ACC112 (cell line): Measurements from ENCODE around the gene LCE2A.
"Not testable (repeated sequence)": the region's sequence is repeated elsewhere in the genome, so short reads cannot be mapped to it uniquely, and the experiment has no call there.

ENCODE experiments used
- H2AFZ ChIP-seq: fragments of 200-600 bp; sonication (generic); one replicate; pipeline ENCODE4 v1.6.0; 2017; ENCODE audit warnings: antibody characterized with exemption, low read length; ENCODE audit not compliant: unreplicated experiment
- H3K27ac ChIP-seq: fragments of 200-600 bp; sonication (generic); 2 replicates; pipeline ENCODE4 v1.5.1; 2014; ENCODE audit warnings: low read depth, mild to moderate bottlenecking, antibody characterized with exemption, low read length, moderate library complexity
- H3K27me3 ChIP-seq: fragments of 200-600 bp; sonication (generic); 2 replicates; pipeline ENCODE4 v1.6.1; 2014; ENCODE audit warnings: mild to moderate bottlenecking, antibody characterized with exemption, low read length, moderate library complexity, mixed read lengths; ENCODE audit not compliant: insufficient read depth
- H3K36me3 ChIP-seq: fragments of 200-600 bp; sonication (generic); 2 replicates; pipeline ENCODE4 v1.6.1; 2016; ENCODE audit warnings: mild to moderate bottlenecking, antibody characterized with exemption, low read length, moderate library complexity, mixed read lengths; ENCODE audit not compliant: insufficient read depth
- H3K4me1 ChIP-seq: fragments of 200-600 bp; sonication (generic); one replicate; pipeline ENCODE4 v1.6.1; 2016; ENCODE audit warnings: low read length, mixed read lengths; ENCODE audit not compliant: insufficient read depth, unreplicated experiment, control insufficient read depth
- H3K4me3 ChIP-seq: fragments of 200-600 bp; sonication (generic); 2 replicates; pipeline ENCODE4 v1.5.1; 2014; ENCODE audit warnings: mild to moderate bottlenecking, low read depth, low read length
- H3K79me2 ChIP-seq: fragments of 200-600 bp; sonication (generic); one replicate; pipeline ENCODE4 v1.6.0; 2016; ENCODE audit warnings: low read length; ENCODE audit not compliant: control insufficient read depth, unreplicated experiment, insufficient read depth

The LCE2A gene

DNA sequence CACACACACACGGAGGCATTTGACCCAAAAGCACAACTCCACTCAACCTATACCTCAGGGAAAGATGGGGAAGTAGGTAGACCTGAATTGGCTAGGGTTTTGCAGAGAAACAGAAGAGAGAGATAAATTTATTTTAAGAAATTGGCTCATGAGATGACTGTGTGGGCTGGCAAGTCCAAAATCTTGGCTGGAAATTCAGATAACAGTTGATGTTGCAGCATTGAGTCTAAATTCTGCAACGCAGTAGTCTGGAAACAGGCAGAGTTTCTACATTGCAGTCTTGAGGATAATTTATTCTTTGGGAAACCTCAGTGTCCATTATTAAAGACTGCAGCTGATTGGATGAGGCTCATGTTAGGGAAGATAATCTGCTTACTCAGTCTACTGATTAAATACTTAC, 16.5 kb upstream of the LCE2A start:
- Histone ChIP-seq H3K4me3 (no peak overlapping the region), H3K36me3 (no peaks in the 10 kb centered on the region), H2AFZ (no peak overlapping the region), H3K27ac (no peak overlapping the region), H3K79me2 (no peaks in the 10 kb centered on the region), H3K27me3 (no peaks in the 10 kb centered on the region), H3K4me1 (no peaks in the 10 kb centered on the region)

DNA sequence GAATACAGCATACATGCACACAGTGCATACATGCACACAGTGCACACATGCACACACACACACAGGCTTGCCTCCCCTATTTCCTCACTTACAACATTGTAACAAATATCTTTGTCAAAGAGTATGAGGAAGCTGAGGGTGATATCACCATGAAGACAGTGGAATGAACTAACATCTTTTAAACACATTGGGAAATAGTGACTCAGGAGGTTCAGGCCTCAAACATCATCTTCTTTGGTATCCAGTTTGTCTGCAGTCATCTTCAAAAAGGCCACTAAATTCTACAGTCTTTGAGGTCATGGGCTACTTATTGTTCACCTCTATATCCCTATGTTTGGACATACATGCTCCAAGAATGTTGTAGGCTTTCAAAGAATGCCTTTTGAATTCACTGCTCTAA, 14.3 kb upstream of the LCE2A start:
- H3K27me3 ChIP-seq = no peaks in the 10 kb centered on the region
- H2AFZ ChIP-seq = no peak overlapping the region
- no peaks in the 10 kb centered on the region for H3K4me1 ChIP-seq
- no peak overlapping the region for H3K27ac ChIP-seq
- no peaks in the 10 kb centered on the region for H3K36me3 ChIP-seq
- H3K79me2 ChIP-seq = no peaks in the 10 kb centered on the region
- no peak overlapping the region for H3K4me3 ChIP-seq

DNA sequence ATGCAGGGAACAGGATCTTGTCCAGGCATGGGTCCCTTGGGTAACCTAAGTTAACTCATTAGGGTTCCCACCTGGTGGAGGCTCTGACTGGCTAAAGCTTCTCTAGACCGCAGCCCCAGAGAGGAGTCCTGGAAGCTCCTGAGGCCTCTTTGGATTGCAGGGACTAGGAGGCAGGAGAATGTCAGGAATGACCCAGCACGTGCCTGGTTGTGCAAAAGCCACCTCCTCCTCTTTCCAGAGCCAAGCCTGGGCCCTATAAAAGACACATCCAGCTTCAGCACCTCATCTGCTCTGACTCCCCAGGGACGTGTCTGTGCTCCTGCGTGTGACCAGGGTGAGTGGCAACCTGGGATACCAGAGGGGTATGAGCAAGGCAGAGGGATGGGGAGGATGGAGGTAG, 12.3 kb upstream of the LCE2A start, which contains the start of gene LCE2B:
Gene LCE2B (plus strand): TSS at position 301 of the 400 bp plus-strand sequence. CDS start 721 bp downstream, outside the sequence.
- not testable (repeated sequence) for H2AFZ ChIP-seq, H3K4me1 ChIP-seq, H3K27me3 ChIP-seq, H3K4me3 ChIP-seq, H3K79me2 ChIP-seq, H3K27ac ChIP-seq, H3K36me3 ChIP-seq

DNA sequence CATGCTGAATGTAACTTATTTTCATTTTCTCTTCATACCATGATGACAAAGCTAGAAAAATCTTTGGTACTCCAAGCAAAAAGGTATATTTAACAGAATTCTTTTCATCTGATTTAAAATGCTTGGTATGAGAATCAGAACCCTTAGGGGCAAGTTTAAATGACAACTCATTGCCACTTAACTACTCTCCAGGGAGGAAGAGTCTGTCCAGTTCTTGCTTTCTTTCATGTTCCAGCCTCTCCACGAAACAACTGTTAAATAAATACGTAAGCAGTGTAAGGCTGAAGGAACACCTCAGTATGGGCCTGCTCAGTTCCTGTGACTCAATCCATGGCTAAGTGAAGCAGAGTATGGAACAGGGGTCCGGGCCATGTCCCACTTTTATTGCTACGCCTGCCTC, 1.6 kb downstream of the LCE2A start:
- no peaks in the 10 kb centered on the region for H3K36me3 ChIP-seq
- no peak overlapping the region for H3K4me3 ChIP-seq
- H2AFZ ChIP-seq = no peak overlapping the region
- H3K27me3 ChIP-seq = no peaks in the 10 kb centered on the region
- no peaks in the 10 kb centered on the region for H3K4me1 ChIP-seq
- no peaks in the 10 kb centered on the region for H3K79me2 ChIP-seq
- no peak overlapping the region for H3K27ac ChIP-seq

DNA sequence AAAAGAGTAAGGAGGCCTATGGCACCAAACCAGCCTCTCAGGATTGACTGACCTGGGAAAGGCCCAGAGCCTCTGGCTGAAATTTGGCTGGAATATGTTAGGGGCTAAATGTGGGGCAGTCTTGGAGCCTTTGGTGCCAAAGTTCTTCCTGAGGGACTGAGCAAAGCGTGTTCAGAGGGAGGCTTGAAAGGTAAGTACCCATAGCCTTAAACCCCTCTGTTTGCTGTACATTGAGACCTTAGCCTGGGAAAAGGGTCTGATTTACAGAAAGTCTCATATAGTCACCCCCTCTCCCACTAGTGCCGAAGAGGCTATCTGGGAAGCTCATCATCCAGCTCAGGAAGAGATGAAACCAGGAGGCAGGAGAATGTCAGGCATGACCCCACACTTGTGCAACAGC, 9.7 kb downstream of the LCE2A start, which contains the start of gene LCE4A:
Gene LCE4A (plus strand): TSS at position 301 of the 400 bp plus-strand sequence. CDS start 916 bp downstream, outside the sequence.
- Histone ChIP-seq H3K27me3 (no peaks in the 10 kb centered on the region), H3K27ac (no peak within 1 kb of the TSS), H3K4me3 (no peak within 1 kb of the TSS), H3K4me1 (no peaks in the 10 kb centered on the region), H2AFZ (no peak within 1 kb of the TSS), H3K36me3 (no peaks in the 10 kb centered on the region), H3K79me2 (no peaks in the 10 kb centered on the region)

DNA sequence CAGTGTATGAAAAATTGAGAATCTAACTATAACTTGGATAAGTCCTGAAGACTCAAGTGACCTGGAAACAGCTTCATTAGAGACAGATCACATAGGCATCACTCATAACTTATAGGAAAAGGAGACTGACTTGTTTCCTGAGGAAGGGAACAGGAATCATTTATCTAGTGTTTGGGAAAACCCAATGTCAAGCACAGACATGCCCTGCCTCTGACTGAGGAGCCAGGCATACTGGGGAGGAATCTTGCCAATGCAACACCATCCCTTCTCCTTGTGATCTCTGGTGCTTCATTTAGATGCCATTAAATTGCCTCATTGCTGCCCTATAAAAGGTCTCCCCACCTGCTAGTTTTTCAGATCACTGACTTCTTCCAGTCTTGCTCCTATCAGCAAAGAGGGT, 20.1 kb downstream of the LCE2A start:
- H3K79me2 ChIP-seq = no peaks in the 10 kb centered on the region
- H3K36me3 ChIP-seq = no peaks in the 10 kb centered on the region
- no peaks in the 10 kb centered on the region for H3K4me1 ChIP-seq
- no peak overlapping the region for H3K27ac ChIP-seq
- no peaks in the 10 kb centered on the region for H3K27me3 ChIP-seq
- H2AFZ ChIP-seq = no peak overlapping the region
- H3K4me3 ChIP-seq = no peak overlapping the region

DNA sequence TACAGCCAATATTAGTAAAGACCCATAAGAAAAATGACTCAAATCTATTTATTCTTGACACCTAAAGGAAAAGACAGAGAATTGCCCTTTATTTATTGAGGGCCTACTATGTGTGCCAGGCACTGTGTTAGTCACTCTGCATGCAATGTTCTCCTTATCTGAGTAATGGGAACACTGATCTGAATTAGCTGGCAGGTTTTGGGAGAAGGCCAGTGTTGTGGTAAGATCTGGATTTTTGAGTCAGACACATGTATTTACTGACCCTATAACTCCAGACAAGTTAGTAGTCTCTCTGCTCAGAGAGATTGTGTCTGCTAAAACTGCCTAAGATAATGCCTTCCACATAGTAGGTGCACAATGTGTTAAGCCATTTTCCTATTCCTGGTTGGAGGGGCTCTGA, 27.1 kb downstream of the LCE2A start:
- no peaks in the 10 kb centered on the region for H3K4me1 ChIP-seq
- no peak overlapping the region for H3K4me3 ChIP-seq
- H3K36me3 ChIP-seq = no peaks in the 10 kb centered on the region
- H2AFZ ChIP-seq = no peak overlapping the region
- no peaks in the 10 kb centered on the region for H3K27me3 ChIP-seq
- H3K79me2 ChIP-seq = no peaks in the 10 kb centered on the region
- H3K27ac ChIP-seq = no peak overlapping the region

DNA sequence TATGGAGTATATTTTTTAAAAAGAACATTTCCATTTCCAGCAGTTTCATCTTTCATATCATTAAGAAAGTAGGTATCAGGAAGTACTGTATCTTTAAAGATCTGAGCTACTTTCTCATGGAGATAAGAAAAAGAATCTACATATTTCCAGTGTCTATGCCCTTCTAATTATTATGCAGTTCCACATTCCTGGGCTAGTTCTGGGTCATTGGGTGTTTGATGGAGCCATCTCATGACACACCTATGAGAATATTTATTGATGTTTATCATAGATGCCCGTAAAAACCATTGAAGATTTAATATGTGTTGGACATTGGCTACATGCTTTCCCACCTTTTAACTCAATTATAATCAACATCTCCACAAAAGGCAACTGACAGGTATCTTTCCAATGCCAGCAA, 30.8 kb downstream of the LCE2A start:
- Histone ChIP-seq H3K4me1 (no peaks in the 10 kb centered on the region), H3K36me3 (no peaks in the 10 kb centered on the region)

DNA sequence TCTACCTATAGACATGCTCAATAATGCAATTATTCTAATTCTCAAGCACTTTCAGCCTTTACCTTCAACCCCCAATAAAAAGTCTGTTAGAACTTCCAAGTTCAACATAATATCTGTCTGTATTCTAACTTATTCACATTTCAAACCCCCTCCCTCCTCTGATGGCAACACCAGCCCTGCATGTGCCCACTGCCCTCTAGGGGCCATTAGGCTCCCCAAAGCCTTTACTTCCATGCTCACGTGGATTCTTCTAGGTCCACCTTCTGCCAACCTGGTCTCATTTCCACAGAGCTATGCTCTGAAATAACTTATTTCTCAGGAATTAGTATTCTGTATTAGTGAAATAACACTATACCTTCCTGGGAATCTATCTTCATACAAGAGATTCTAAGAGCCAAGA, 37.5 kb downstream of the LCE2A start:
- no peak overlapping the region for H2AFZ ChIP-seq
- no peaks in the 10 kb centered on the region for H3K27me3 ChIP-seq
- H3K4me1 ChIP-seq = no peaks in the 10 kb centered on the region
- H3K79me2 ChIP-seq = no peaks in the 10 kb centered on the region
- H3K4me3 ChIP-seq = no peak overlapping the region
- H3K36me3 ChIP-seq = no peaks in the 10 kb centered on the region
- no peak overlapping the region for H3K27ac ChIP-seq

More for the DNA sequence above, 30.8 kb downstream of the LCE2A start:
- Histone ChIP-seq H3K27ac (no peak overlapping the region), H3K4me3 (no peak overlapping the region), H3K79me2 (no peaks in the 10 kb centered on the region), H3K27me3 (no peaks in the 10 kb centered on the region), H2AFZ (no peak overlapping the region)

DNA sequence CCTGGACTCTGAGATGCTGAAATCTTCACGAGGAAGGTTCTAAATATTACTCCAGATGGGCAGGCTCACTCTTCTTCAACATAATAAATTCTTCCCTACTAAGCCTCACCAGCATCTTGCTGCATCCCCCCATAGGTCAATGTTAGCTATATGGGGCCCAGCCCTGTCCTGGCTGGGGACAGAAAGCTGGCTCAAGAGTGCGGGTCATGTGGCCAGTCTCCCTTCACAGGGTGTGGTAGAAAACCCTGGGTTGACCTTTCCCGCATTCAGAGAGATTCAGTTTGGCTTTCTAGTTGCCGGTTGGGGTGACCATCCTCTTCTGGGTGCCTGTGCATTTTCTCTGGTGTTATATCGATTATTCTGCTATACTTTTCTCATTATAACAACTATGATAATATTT, 39.9 kb downstream of the LCE2A start:
- no peak overlapping the region for H2AFZ ChIP-seq
- no peak overlapping the region for H3K27ac ChIP-seq
- H3K79me2 ChIP-seq = no peaks in the 10 kb centered on the region
- no peaks in the 10 kb centered on the region for H3K36me3 ChIP-seq
- H3K4me3 ChIP-seq = no peak overlapping the region
- H3K27me3 ChIP-seq = no peaks in the 10 kb centered on the region
- no peaks in the 10 kb centered on the region for H3K4me1 ChIP-seq

DNA sequence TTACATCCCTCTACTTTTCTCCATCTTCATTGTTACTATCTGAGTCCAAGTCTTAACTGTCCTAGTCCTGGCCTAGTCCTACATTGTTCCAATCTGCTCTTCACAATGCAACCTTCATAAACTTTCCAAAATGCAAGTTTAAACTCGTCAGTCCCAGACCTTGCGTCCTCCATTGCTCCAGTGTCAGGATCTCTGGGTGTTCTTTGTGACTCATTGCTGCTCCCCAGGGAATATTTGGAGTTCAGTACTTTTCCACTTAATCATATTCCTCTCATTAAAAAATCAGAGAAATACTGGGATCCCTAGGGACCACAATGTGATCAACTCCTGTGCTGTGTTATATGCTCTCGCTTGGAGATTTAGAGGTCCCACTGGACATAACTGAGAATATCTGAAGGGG, 41.7 kb downstream of the LCE2A start:
- H3K36me3 ChIP-seq = no peaks in the 10 kb centered on the region
- H3K79me2 ChIP-seq = no peaks in the 10 kb centered on the region
- no peaks in the 10 kb centered on the region for H3K4me1 ChIP-seq
- no peaks in the 10 kb centered on the region for H3K27me3 ChIP-seq
- no peak overlapping the region for H3K4me3 ChIP-seq
- no peak overlapping the region for H3K27ac ChIP-seq
- H2AFZ ChIP-seq = no peak overlapping the region
